MM.1S (cell line): ENCODE results near the gene CASQ1.

Experiments
- EZH2 ChIP-seq: fragments of 300-600 bp; sonication (generic); optimal IDR thresholded peaks from 2 replicates; pipeline ENCODE3; 2017; ENCODE audit warnings: low read depth, mild to moderate bottlenecking, antibody characterized with exemption, low read length, mixed read lengths
- EZH2phosphoT487 ChIP-seq: fragments of 300-600 bp; sonication (generic); IDR thresholded peaks from 2 replicates; pipeline ENCODE4 v1.6.1; 2018; ENCODE audit warnings: antibody characterized with exemption, low read length
- TF ChIP-seq, protein P1 (sequence below): fragments of 300-600 bp; sonication (generic); IDR thresholded peaks from 2 replicates; pipeline ENCODE4 v1.5.1; 2016; ENCODE audit warnings: antibody characterized with exemption, low read length, mixed read lengths

DNA sequence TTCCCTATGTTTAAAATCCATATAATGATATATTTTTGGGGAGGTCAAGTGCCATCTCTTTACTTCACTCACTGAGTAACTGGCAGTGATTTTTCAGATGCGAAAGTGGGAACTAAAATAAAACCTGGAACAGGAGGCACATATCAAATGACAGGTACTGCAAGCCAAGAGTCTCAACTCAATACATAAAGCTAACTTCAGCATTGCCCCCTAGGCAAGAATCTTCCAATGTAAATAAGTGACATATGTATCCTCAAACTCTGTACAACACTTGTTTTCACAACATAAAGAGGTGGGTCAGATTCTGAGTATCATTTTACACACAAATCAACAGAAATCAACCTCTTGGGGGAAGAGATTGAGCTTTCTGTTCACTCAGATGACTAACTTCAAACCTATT is 53.8 kb downstream of the CASQ1 start:
- TF ChIP-seq, protein P1, sequence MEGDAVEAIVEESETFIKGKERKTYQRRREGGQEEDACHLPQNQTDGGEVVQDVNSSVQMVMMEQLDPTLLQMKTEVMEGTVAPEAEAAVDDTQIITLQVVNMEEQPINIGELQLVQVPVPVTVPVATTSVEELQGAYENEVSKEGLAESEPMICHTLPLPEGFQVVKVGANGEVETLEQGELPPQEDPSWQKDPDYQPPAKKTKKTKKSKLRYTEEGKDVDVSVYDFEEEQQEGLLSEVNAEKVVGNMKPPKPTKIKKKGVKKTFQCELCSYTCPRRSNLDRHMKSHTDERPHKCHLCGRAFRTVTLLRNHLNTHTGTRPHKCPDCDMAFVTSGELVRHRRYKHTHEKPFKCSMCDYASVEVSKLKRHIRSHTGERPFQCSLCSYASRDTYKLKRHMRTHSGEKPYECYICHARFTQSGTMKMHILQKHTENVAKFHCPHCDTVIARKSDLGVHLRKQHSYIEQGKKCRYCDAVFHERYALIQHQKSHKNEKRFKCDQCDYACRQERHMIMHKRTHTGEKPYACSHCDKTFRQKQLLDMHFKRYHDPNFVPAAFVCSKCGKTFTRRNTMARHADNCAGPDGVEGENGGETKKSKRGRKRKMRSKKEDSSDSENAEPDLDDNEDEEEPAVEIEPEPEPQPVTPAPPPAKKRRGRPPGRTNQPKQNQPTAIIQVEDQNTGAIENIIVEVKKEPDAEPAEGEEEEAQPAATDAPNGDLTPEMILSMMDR, result no peak
- no peak for TF ChIP-seq EZH2
- no peak for TF ChIP-seq EZH2phosphoT487
